ENCODE measurements around the gene SUMO3.

GRCh38 chr21:44784810-44785209 lies 33.1 kb downstream of the SUMO3 start:
- TF ChIP-seq CTCF (IDR thresholded peaks at IDR 0.05) (no peak), POLR2A (IDR thresholded peaks at IDR 0.05) (no peak)

Data from suprapubic skin (tissue), 3 donors.